Activated T-helper 17 cell treated with anti-CD3 and anti-CD28 coated beads, Interleukin-2, amount 50 U/mL, for 72 hours (primary cell): ENCODE measurements around the gene KLHL29. TPM values are rescaled to one million over a fixed set of nuclear protein-coding genes. Genes with fewer than 3 reads are reported as not detected.
A peak's percentile ranks its signal among the peaks of the same experiment; 100 is the strongest.

Experiments used
- ATAC-seq: fragments of 150-1000 bp; cut with Tn5 transposase; replicated peaks from 2 replicates; pipeline ENCODE4 v1.10.0; 2021; ENCODE audit warnings: mild to moderate bottlenecking, moderate library complexity
- H3K27ac Mint-ChIP-seq: one replicate; pipeline ENCODE4 v1.8.0; 2022; ENCODE audit warnings: mixed read lengths
- H3K27me3 Mint-ChIP-seq: one replicate; pipeline ENCODE4 v1.8.0; 2022; ENCODE audit warnings: mixed read lengths
- H3K36me3 Mint-ChIP-seq: one replicate; pipeline ENCODE4 v1.8.0; 2022; ENCODE audit warnings: low read depth, mild to moderate bottlenecking, mixed read lengths
- H3K4me1 Mint-ChIP-seq: one replicate; pipeline ENCODE4 v1.8.0; 2022; ENCODE audit warnings: mixed read lengths
- H3K4me3 Mint-ChIP-seq: one replicate; pipeline ENCODE4 v1.8.0; 2022; ENCODE audit warnings: mild to moderate bottlenecking, mixed read lengths
- H3K9me3 Mint-ChIP-seq: one replicate; pipeline ENCODE4 v1.8.0; 2022; ENCODE audit warnings: mixed read lengths
- total RNA-seq, 2 donors: library from RNA; stranded (reverse); gene quantifications; one replicate each; pipeline ENCODE4 v1.2.3, GENCODE V29; 2022

KLHL29 gene
- total RNA-seq, 2 donors from 2014 or later, result 0.26 to 0.56 TPM

DNA sequence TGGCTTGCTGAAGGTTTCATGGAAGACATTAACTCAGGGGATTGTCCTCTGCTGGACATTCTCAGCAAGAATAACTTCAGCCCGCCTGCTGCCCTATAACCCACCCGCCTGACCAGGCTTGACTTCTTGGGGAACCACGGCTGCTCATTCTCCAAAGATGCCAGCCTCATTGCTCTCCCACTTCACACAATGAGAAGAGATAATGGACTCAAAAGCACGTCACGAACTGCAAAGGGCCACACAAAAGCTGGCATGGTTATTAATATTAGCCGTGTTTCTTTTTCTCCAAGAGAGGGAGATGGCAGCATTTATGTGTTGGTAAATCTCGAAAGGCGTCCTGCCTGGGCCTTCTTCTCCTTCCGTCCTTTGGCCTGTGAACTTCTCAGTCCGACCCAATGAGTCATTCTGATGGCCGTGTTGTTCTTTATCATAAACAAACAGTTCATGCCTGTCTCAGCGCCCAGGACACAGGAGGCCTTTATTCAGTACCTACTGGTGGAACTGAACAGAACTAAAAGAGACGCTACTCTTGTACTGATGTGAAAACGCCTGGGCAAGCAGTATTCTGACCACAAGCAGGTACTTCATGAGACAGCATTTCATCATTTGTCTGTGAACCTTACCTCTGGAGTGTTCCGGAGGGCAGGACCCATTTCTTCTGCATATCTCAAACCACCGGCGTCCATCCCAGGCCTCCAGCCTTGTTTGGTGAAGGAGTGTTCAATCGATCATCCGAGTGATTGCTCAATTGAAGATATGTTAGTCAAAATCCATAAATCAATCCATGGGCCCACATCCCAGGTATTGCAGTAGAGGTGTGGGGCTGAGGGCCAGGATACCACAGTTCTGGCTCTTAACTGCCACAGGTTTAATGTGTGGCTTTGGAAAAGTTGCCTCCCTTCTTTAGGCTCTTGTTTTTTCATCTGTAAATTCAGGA lies 25.1 kb upstream of the KLHL29 start:
- H3K4me3 Mint-ChIP-seq, result no peak overlapping the region
- H3K9me3 Mint-ChIP-seq, result no peaks in the 10 kb centered on the region
- peaks cover 38% of the 10 kb centered on the region for H3K27me3 Mint-ChIP-seq
- no peaks in the 10 kb centered on the region for H3K36me3 Mint-ChIP-seq
- ATAC-seq, result no peak
- no peak overlapping the region for H3K27ac Mint-ChIP-seq
- H3K4me1 Mint-ChIP-seq, result no peaks in the 10 kb centered on the region

- no peak for ATAC-seq
- no peaks in the 10 kb centered on the region for H3K4me1 Mint-ChIP-seq
- H3K36me3 Mint-ChIP-seq, result no peaks in the 10 kb centered on the region
- H3K27ac Mint-ChIP-seq, result no peak overlapping the region
- no peaks in the 10 kb centered on the region for H3K9me3 Mint-ChIP-seq
- H3K4me3 Mint-ChIP-seq, result no peak overlapping the region
- H3K27me3 Mint-ChIP-seq, result peaks cover 43% of the 10 kb centered on the region
These were observed 24.3 kb upstream of the KLHL29 start for GRCh38 chr2:23360571-23361125.

DNA sequence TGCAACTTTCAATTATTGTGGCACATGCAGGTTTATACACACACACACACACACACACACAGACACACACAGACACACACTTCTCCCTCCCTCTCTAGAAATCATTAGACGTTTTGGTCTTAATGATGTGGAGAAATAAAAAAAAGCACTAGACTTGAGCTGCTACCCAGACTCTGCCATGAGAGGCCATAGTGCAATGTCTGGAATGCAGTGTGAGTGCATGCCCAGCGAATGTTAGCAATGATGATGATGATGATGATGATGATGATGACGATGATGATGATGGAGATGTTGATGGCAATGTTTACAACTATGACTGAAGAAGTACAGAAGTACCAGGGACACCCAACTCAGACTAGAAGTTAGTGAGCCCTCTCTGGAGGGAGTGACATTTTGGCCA lies 23.8 kb upstream of the KLHL29 start:
- no peaks in the 10 kb centered on the region for H3K36me3 Mint-ChIP-seq
- no peaks in the 10 kb centered on the region for H3K9me3 Mint-ChIP-seq
- H3K27ac Mint-ChIP-seq, result no peak overlapping the region
- H3K27me3 Mint-ChIP-seq, result peaks cover 44% of the 10 kb centered on the region
- no peak overlapping the region for H3K4me3 Mint-ChIP-seq
- ATAC-seq, result no peak
- H3K4me1 Mint-ChIP-seq, result no peaks in the 10 kb centered on the region

DNA sequence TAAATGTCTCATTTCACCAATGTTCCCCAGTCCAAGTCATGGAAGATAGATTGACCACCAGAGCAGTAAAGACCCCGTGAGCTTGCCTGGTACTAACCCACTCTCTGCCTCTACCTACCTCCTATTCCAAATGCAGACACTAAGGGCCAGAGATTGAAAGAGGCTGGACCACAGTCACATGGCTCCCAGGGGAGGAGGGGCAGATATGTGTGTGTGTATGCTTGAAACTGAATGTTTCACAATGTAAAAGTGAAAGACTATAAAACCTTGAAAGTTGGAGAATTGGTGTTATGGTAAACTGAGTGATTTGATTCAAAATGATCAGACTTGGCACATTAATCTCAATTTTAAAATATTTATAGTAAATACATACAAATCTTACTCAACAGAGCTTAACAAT lies 21.7 kb upstream of the KLHL29 start:
- Mint-ChIP-seq H3K4me3 (no peak overlapping the region), H3K27ac (no peak overlapping the region), H3K27me3 (peaks cover 50% of the 10 kb centered on the region), H3K36me3 (no peaks in the 10 kb centered on the region), H3K4me1 (no peaks in the 10 kb centered on the region), H3K9me3 (no peaks in the 10 kb centered on the region)
- no peak for ATAC-seq

DNA sequence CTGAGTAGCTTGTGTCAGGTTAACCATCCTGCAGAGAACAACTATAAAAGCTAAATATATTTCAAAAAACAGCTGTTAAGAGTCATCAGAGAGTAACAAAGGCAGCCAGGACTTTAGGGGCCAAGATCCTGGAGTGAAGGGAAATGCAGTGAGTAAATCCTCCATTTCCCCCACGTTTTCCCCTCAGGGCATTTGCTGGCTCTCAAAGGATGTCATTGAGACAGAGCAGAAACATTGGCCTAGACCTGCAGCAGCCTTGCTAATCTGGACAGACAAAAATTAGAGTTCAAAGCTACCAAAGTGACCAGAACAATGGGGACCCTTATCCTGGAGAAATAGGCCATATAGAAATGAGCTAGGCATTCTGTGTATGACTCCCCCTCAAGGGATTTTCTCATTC lies 21.1 kb upstream of the KLHL29 start:
- H3K9me3 Mint-ChIP-seq, result no peaks in the 10 kb centered on the region
- H3K36me3 Mint-ChIP-seq, result no peaks in the 10 kb centered on the region

GRCh38 chr2:23366720-23367119 lies 18.3 kb upstream of the KLHL29 start:
- Mint-ChIP-seq H3K4me3 (no peak overlapping the region), H3K27ac (no peak overlapping the region), H3K36me3 (no peaks in the 10 kb centered on the region), H3K27me3 (peaks cover 39% of the 10 kb centered on the region), H3K4me1 (no peaks in the 10 kb centered on the region), H3K9me3 (no peaks in the 10 kb centered on the region)
- no peak for ATAC-seq

More for the DNA sequence above, 21.1 kb upstream of the KLHL29 start:
- no peak overlapping the region for H3K4me3 Mint-ChIP-seq
- no peak for ATAC-seq
- peaks cover 50% of the 10 kb centered on the region for H3K27me3 Mint-ChIP-seq
- no peaks in the 10 kb centered on the region for H3K4me1 Mint-ChIP-seq
- no peak overlapping the region for H3K27ac Mint-ChIP-seq

- Mint-ChIP-seq H3K4me3 (no peak overlapping the region), H3K27me3 (peaks cover 29% of the 10 kb centered on the region), H3K36me3 (no peaks in the 10 kb centered on the region), H3K27ac (no peak overlapping the region), H3K9me3 (no peaks in the 10 kb centered on the region), H3K4me1 (no peaks in the 10 kb centered on the region)
- ATAC-seq, result no peak
These were observed 17.2 kb upstream of the KLHL29 start for GRCh38 chr2:23367760-23368159.

GRCh38 chr2:23373666-23374065 lies 11.3 kb upstream of the KLHL29 start:
- Mint-ChIP-seq H3K9me3 (no peaks in the 10 kb centered on the region), H3K4me1 (no peaks in the 10 kb centered on the region), H3K27ac (no peak overlapping the region), H3K36me3 (no peaks in the 10 kb centered on the region), H3K4me3 (no peak overlapping the region), H3K27me3 (peaks cover 13% of the 10 kb centered on the region)
- no peak for ATAC-seq

- H3K9me3 Mint-ChIP-seq, result no peaks in the 10 kb centered on the region
- no peak overlapping the region for H3K4me3 Mint-ChIP-seq
These were observed 9.5 kb upstream of the KLHL29 start for GRCh38 chr2:23375448-23375847.

DNA sequence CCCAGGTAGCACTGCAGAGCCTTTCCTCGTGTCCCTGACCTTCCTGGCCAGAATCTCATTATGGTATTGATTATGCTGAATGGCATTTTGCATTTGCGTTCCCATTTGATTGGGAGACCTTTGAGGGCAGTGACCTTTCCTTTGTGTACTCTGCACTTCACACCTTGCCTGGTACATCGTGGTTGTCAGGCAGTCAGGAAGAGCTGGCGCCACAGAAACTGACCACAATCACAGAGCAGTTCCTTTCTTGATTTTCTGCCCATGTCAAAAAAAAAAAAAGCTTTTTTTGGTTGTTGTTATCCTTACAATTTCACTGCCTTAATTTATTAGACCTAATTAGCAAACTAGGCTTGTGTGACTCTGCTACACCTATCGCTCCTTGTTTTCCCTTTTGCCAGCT lies 8.9 kb upstream of the KLHL29 start:
- Mint-ChIP-seq H3K27me3 (peaks cover 16% of the 10 kb centered on the region), H3K36me3 (no peaks in the 10 kb centered on the region), H3K9me3 (no peaks in the 10 kb centered on the region), H3K4me3 (no peak overlapping the region), H3K4me1 (peaks cover 10% of the 10 kb centered on the region), H3K27ac (no peak overlapping the region)
- no peak for ATAC-seq

More at GRCh38 chr2:23375448-23375847, 9.5 kb upstream of the KLHL29 start:
- H3K27me3 Mint-ChIP-seq, result peaks cover 16% of the 10 kb centered on the region
- ATAC-seq, result no peak
- H3K27ac Mint-ChIP-seq, result no peak overlapping the region
- H3K4me1 Mint-ChIP-seq, result peaks cover 4% of the 10 kb centered on the region
- H3K36me3 Mint-ChIP-seq, result no peaks in the 10 kb centered on the region

DNA sequence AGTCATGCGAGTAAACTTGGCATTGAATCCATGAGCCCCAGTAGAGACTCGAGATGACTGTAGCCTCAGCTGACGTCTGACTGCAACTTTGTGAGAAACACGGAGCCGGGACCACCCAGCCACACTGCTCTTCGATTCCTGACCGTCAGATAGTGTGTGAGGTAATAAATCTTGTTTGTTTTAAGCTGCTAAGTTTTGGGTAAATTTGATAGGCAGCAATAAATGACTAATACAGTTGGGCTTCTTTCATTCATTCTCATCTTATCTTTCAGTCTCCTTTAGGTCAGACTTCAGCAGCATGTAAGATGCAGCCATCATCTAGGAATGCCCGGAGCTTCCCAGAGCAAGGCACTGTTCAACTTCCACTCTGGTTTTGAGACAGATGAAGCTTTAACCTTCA lies 8.0 kb upstream of the KLHL29 start:
- H3K4me1 Mint-ChIP-seq, result peaks cover 11% of the 10 kb centered on the region
- no peak for ATAC-seq
- H3K36me3 Mint-ChIP-seq, result no peaks in the 10 kb centered on the region
- H3K27me3 Mint-ChIP-seq, result peaks cover 20% of the 10 kb centered on the region
- no peak overlapping the region for H3K4me3 Mint-ChIP-seq
- H3K9me3 Mint-ChIP-seq, result no peaks in the 10 kb centered on the region
- H3K27ac Mint-ChIP-seq, result no peak overlapping the region

GRCh38 chr2:23377771-23378170 lies 7.2 kb upstream of the KLHL29 start:
- no peak overlapping the region for H3K4me3 Mint-ChIP-seq
- peaks cover 11% of the 10 kb centered on the region for H3K4me1 Mint-ChIP-seq
- H3K9me3 Mint-ChIP-seq, result no peaks in the 10 kb centered on the region
- no peak for ATAC-seq
- H3K27ac Mint-ChIP-seq, result no peak overlapping the region
- H3K27me3 Mint-ChIP-seq, result peaks cover 25% of the 10 kb centered on the region
- H3K36me3 Mint-ChIP-seq, result no peaks in the 10 kb centered on the region

DNA sequence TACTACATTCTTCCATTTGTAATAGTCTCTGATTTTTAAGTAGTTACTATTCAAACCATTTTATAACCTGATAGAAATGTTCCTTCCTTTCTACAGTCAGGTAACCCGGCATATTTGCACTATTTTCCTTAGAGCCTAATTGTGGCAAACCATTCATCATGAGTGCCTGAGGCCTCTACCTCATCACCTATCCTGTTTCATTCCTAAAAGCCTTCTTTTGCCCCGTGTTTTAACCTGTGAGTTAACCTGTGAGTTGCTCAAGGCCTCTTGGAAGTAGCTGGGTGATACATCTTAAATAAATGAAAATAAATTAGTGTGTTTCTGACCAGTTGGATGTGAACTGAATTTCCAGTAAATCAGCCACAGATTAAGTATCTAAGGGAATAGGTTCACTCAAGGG lies 6.5 kb upstream of the KLHL29 start:
- Mint-ChIP-seq H3K27me3 (peaks cover 31% of the 10 kb centered on the region), H3K4me3 (no peak overlapping the region), H3K4me1 (peaks cover 11% of the 10 kb centered on the region), H3K36me3 (no peaks in the 10 kb centered on the region), H3K9me3 (no peaks in the 10 kb centered on the region), H3K27ac (no peak overlapping the region)
- ATAC-seq, result no peak

DNA sequence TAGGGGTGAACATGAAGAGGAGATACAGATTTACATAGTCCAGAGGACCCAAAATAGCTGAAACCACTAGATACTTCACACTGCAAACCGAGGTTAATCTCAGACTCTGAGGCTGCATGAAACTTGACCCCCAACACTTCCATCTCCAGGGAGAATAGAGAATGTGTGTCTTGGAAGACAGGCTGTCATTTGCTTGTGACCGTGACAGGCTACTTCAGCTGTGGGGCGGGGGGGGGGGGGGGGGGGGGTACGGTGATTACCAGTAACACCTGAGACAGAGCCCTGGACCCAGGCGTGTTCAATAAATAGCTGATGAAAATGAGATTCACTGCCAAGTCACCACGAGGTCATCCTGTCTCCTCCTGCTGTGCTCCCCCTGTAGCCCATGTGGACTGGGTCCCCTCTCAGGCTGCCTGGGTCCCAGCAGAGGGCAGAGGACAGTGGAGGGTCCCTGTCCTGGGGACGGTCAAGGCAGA lies 5.7 kb upstream of the KLHL29 start:
- Mint-ChIP-seq H3K4me3 (no peak overlapping the region), H3K27ac (no peak overlapping the region), H3K9me3 (no peaks in the 10 kb centered on the region), H3K36me3 (peaks cover 3% of the 10 kb centered on the region), H3K4me1 (peaks cover 13% of the 10 kb centered on the region), H3K27me3 (peaks cover 35% of the 10 kb centered on the region)
- no peak for ATAC-seq

GRCh38 chr2:23380562-23381065 lies 4.4 kb upstream of the KLHL29 start:
- Mint-ChIP-seq H3K4me1 (peaks cover 16% of the 10 kb centered on the region), H3K9me3 (no peaks in the 10 kb centered on the region), H3K27me3 (peaks cover 38% of the 10 kb centered on the region), H3K4me3 (peak overlapping the region; percentile 53), H3K27ac (no peak overlapping the region), H3K36me3 (peaks cover 6% of the 10 kb centered on the region)
- ATAC-seq, result peak; percentile 53
